ENCODE measurements around the gene KIAA2012.

DNA sequence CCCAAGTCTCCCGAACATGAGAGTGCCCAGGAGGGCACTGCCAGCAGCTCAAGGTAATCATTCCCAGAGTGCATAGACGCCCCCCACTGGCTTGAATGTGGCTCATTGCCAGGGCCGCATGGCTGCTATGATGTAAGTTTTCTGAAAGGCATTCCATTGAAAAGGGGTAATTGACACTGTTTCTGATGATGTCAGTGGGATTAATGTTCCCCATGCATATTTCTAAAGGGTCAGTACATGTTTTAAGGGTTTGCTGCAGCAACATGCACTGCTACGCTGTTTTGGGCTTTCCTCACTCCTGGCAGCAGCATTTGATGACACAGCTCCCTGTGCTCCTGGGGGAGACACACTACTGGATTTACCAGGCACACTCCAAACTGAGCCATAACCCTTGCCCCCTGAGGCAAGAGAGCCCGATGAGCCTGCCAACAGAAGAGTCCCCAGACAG is 36.7 kb downstream of the KIAA2012 start:
- TF ChIP-seq, protein P1, sequence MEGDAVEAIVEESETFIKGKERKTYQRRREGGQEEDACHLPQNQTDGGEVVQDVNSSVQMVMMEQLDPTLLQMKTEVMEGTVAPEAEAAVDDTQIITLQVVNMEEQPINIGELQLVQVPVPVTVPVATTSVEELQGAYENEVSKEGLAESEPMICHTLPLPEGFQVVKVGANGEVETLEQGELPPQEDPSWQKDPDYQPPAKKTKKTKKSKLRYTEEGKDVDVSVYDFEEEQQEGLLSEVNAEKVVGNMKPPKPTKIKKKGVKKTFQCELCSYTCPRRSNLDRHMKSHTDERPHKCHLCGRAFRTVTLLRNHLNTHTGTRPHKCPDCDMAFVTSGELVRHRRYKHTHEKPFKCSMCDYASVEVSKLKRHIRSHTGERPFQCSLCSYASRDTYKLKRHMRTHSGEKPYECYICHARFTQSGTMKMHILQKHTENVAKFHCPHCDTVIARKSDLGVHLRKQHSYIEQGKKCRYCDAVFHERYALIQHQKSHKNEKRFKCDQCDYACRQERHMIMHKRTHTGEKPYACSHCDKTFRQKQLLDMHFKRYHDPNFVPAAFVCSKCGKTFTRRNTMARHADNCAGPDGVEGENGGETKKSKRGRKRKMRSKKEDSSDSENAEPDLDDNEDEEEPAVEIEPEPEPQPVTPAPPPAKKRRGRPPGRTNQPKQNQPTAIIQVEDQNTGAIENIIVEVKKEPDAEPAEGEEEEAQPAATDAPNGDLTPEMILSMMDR (IDR thresholded peaks at IDR 0.05; ENCODE audit: low read length), result no peak
- no peak for TF ChIP-seq EZH2 (optimal IDR thresholded peaks at IDR 0.05; ENCODE audit: low read depth, low read length)
